HCT116 (cell line): ENCODE measurements around the gene RAB37. TPM values are rescaled to one million over a fixed set of nuclear protein-coding genes. Genes with fewer than 3 reads are reported as not detected.

Experiments
- ATAC-seq: fragments of 200-7000 bp; cut with Tn5 transposase; 2 replicates; pipeline ENCODE4 v1.9.1; 2020; ENCODE audit warnings: mild to moderate bottlenecking, moderate library complexity
- BruUV-seq: library from RNA; stranded (reverse); fragments of 400-500 nt; replicated peaks from 2 replicates; lab custom pipeline; 2021; lab: Mats Ljungman, UMichigan
- CTCF ChIA-PET: fragments of 300-600 bp; sonication (Branson Sonifier 250); formaldehyde crosslinking; loops from one replicate; lab custom pipeline; 2021; ENCODE audit warnings: antibody characterized with exemption; lab: Charles Lee
- POLR2A ChIA-PET: fragments of 300-600, 350-600 bp; sonication (Branson Sonifier 250); formaldehyde crosslinking; loops from one replicate; lab custom pipeline; 2021; ENCODE audit warnings: antibody characterized with exemption; lab: Charles Lee
- RAD21 ChIA-PET, 2 experiments: fragments of 300-600 bp; sonication (Branson Sonifier 250); formaldehyde crosslinking; loops; one replicate each; lab custom pipeline; 2023; ENCODE audit warnings: low total read pairs in 2 of 2; ENCODE audit not compliant: uncharacterized antibody in 2 of 2, unreplicated experiment in 2 of 2, low non-redundant PET in 1 of 2; lab: Charles Lee
- DNase-seq: peaks from one replicate; pipeline ENCODE4 v3.0.0-alpha.2; 2010; ENCODE audit warnings: low read depth, low spot score
- H2AFZ ChIP-seq: fragments of 200-600 bp; shearing (Covaris generic), sonication (generic); 2 replicates; pipeline ENCODE4 v1.6.1; 2017; ENCODE audit warnings: low read depth, mixed run types, mixed read lengths, antibody characterized with exemption, low read length; ENCODE audit not compliant: poor library complexity, severe bottlenecking
- H3K27ac ChIP-seq: 2 replicates; pipeline ENCODE4 v1.5.1; 2012; ENCODE audit warnings: low read depth, low read length
- H3K27me3 ChIP-seq: fragments of 200-600 bp; sonication (generic); 2 replicates; pipeline ENCODE4 v1.6.1; 2016; ENCODE audit warnings: mixed run types, low read length, mixed read lengths; ENCODE audit not compliant: insufficient read depth
- H3K36me3 ChIP-seq, 2 experiments: fragments of 200-500 bp in 1 of 2; fragments of 200-600 bp in 1 of 2; sonication (Bioruptor generic) in 1 of 2; sonication (generic) in 1 of 2; 2 replicates each; pipeline versions ENCODE4 v1.5.1 to v1.6.1; 2014 to 2016; ENCODE audit warnings: low read length in 2 of 2, inconsistent platforms in 1 of 2, mixed read lengths in 1 of 2, mixed run types in 1 of 2; ENCODE audit not compliant: insufficient read depth in 2 of 2, control insufficient read depth in 1 of 2
- H3K4me1 ChIP-seq, 2 experiments: fragments of 200-600 bp in 1 of 2; sonication (generic) in 1 of 2; 2 replicates each; pipeline versions ENCODE4 v1.5.1 to v1.6.1; 2012 to 2017; ENCODE audit warnings: low read length in 2 of 2, inconsistent platforms in 1 of 2, mild to moderate bottlenecking in 1 of 2, mixed read lengths in 1 of 2, mixed run types in 1 of 2, moderate library complexity in 1 of 2; ENCODE audit not compliant: insufficient read depth in 2 of 2, control insufficient read depth in 1 of 2
- H3K4me2 ChIP-seq: fragments of 200-600 bp; sonication (generic); 2 replicates; pipeline ENCODE4 v1.6.1; 2017; ENCODE audit warnings: mixed run types, low read length, mixed read lengths
- H3K4me3 ChIP-seq, 2 experiments: fragments of 200-600 bp in 1 of 2; sonication (generic) in 1 of 2; replicated peaks in 1 of 2; 2 replicates each; pipeline ENCODE4 v1.5.1; 2011 to 2016; ENCODE audit warnings: low read length in 2 of 2, control low read depth in 1 of 2, low read depth in 1 of 2, mild to moderate bottlenecking in 1 of 2, mixed read lengths in 1 of 2, mixed run types in 1 of 2
- H3K79me2 ChIP-seq: fragments of 200-600 bp; sonication (generic); 2 replicates; pipeline ENCODE4 v1.6.1; 2017; ENCODE audit warnings: mild to moderate bottlenecking, mixed run types, low read length, moderate library complexity, mixed read lengths; ENCODE audit not compliant: insufficient read depth
- H3K9ac ChIP-seq: fragments of 200-600 bp; sonication (generic); 2 replicates; pipeline ENCODE4 v1.6.1; 2016; ENCODE audit warnings: low read length, mixed read lengths
- H3K9me2 ChIP-seq: fragments of 200-600 bp; sonication (generic), shearing (Covaris generic); 2 replicates; pipeline ENCODE4 v1.6.1; 2017; ENCODE audit warnings: mixed run types, mild to moderate bottlenecking, moderate library complexity; ENCODE audit not compliant: insufficient read depth
- H3K9me3 ChIP-seq, 2 experiments: fragments of 200-500 bp in 1 of 2; fragments of 200-600 bp in 1 of 2; sonication (Bioruptor generic) in 1 of 2; sonication (generic) in 1 of 2; 2 replicates each; pipeline ENCODE4 v1.6.1; 2014 to 2017; ENCODE audit warnings: low read length in 2 of 2, mixed read lengths in 2 of 2, inconsistent platforms in 1 of 2, low read depth in 1 of 2, mild to moderate bottlenecking in 1 of 2, mixed run types in 1 of 2, moderate library complexity in 1 of 2; ENCODE audit not compliant: control insufficient read depth in 1 of 2, insufficient read depth in 1 of 2
- H4K20me1 ChIP-seq: fragments of 200-600 bp; sonication (generic), shearing (Covaris generic); 2 replicates; pipeline ENCODE4 v1.6.1; 2017; ENCODE audit warnings: mixed run types, mild to moderate bottlenecking, moderate library complexity; ENCODE audit not compliant: insufficient read depth
- CBX3 ChIP-seq: IDR thresholded peaks from 2 replicates; pipeline ENCODE4 v1.6.1; 2012; ENCODE audit warnings: low read depth
- CEBPB ChIP-seq: IDR thresholded peaks from 2 replicates; pipeline ENCODE4 v1.6.1; 2012; ENCODE audit warnings: low read depth
- CTCF ChIP-seq, 3 experiments: fragments of 200-600 bp in 1 of 3; sonication (generic) in 1 of 3; IDR thresholded peaks in 2 of 3; conservative IDR thresholded peaks in 1 of 3; 2 replicates each; pipeline ENCODE4 v1.5.1; 2012 to 2017; ENCODE audit warnings: low read depth in 2 of 3, low read length in 2 of 3, antibody characterized with exemption in 1 of 3, borderline replicate concordance in 1 of 3, control low read depth in 1 of 3, mild to moderate bottlenecking in 1 of 3, mixed read lengths in 1 of 3, mixed run types in 1 of 3, moderate library complexity in 1 of 3; ENCODE audit not compliant: insufficient read depth in 1 of 3
- ELF1 ChIP-seq: IDR thresholded peaks from 2 replicates; pipeline ENCODE4 v1.6.1; 2012; ENCODE audit warnings: low read depth, borderline replicate concordance
- EZH2phosphoT487 ChIP-seq: fragments of 200-600 bp; IDR thresholded peaks from 2 replicates; pipeline ENCODE4 v1.6.1; 2018; ENCODE audit warnings: antibody characterized with exemption, borderline replicate concordance
- POLR2A ChIP-seq: IDR thresholded peaks from 2 replicates; pipeline ENCODE4 v1.7.0; 2011; ENCODE audit warnings: borderline replicate concordance; ENCODE audit not compliant: insufficient read depth, insufficient read length; ENCODE audit errors: extremely low read depth
- POLR2AphosphoS5 ChIP-seq: IDR thresholded peaks from 2 replicates; pipeline ENCODE4 v1.6.1; 2011; ENCODE audit warnings: mild to moderate bottlenecking, low read depth, low read length, moderate library complexity
- YY1 ChIP-seq: IDR thresholded peaks from 2 replicates; pipeline ENCODE4 v1.6.1; 2011; ENCODE audit warnings: low read length, low read depth, moderate library complexity, mild to moderate bottlenecking; ENCODE audit not compliant: insufficient replicate concordance; ENCODE audit errors: extremely low read depth
- ZBTB33 ChIP-seq: IDR thresholded peaks from 2 replicates; pipeline ENCODE4 v1.6.1; 2011; ENCODE audit warnings: mild to moderate bottlenecking, low read length, moderate library complexity; ENCODE audit not compliant: insufficient replicate concordance; ENCODE audit errors: extremely low read depth
- ZFX ChIP-seq: fragments of 450-650 bp; IDR thresholded peaks from 2 replicates; pipeline ENCODE4 v1.6.1; 2017
- intact Hi-C: fragments of 100-400 bp; cut with micrococcal nuclease; formaldehyde crosslinking; loops from 2 replicates; pipeline ENCODE4 v1.10.0; 2022
- total RNA-seq: library from RNA; stranded (reverse); gene quantifications from one replicate; pipeline ENCODE4 v1.2.1, GENCODE V29; 2021; ENCODE audit not compliant: unreplicated experiment
- TF ChIP-seq, protein P1 (sequence below): IDR thresholded peaks from 2 replicates; pipeline ENCODE4 v1.6.1; 2012; ENCODE audit warnings: low read depth
- TF ChIP-seq, protein P2 (sequence below): IDR thresholded peaks from 2 replicates; pipeline ENCODE4 v1.6.1; 2012
- TF ChIP-seq, protein P3 (sequence below): IDR thresholded peaks from 2 replicates; pipeline ENCODE4 v1.6.1; 2012

Gene RAB37
- total RNA-seq, 1 experiment from 2014 or later = 8.2 TPM

DNA sequence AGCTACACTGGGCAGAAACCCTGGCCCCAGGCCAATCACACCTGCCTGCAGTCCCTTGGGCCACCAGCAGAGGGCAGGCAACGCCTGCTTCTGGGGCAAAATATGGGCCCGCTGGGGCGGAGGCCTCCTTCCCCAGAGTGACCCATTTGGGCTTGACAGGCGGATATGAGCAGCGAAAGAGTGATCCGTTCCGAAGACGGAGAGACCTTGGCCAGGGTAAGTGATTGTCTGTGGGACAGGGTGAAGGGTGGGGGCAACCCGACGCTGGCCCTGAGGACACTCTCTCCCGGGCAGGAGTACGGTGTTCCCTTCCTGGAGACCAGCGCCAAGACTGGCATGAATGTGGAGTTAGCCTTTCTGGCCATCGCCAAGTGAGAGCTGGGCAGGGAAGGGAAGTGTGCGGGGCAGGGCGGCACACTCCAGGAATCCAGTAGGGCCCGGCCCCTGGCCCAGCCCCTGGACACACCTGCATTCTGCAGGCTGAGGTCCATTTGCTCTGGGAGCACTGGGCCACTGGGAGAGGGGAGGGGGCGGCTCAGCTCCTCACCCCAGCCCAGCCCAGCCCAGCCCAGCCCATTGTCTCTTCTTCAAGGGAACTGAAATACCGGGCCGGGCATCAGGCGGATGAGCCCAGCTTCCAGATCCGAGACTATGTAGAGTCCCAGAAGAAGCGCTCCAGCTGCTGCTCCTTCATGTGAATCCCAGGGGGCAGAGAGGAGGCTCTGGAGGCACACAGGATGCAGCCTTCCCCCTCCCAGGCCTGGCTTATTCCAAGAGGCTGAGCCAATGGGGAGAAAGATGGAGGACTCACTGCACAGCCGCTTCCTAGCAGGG lies 7.9 kb downstream of the RAB37 start (continued):
- TF ChIP-seq, protein P1, sequence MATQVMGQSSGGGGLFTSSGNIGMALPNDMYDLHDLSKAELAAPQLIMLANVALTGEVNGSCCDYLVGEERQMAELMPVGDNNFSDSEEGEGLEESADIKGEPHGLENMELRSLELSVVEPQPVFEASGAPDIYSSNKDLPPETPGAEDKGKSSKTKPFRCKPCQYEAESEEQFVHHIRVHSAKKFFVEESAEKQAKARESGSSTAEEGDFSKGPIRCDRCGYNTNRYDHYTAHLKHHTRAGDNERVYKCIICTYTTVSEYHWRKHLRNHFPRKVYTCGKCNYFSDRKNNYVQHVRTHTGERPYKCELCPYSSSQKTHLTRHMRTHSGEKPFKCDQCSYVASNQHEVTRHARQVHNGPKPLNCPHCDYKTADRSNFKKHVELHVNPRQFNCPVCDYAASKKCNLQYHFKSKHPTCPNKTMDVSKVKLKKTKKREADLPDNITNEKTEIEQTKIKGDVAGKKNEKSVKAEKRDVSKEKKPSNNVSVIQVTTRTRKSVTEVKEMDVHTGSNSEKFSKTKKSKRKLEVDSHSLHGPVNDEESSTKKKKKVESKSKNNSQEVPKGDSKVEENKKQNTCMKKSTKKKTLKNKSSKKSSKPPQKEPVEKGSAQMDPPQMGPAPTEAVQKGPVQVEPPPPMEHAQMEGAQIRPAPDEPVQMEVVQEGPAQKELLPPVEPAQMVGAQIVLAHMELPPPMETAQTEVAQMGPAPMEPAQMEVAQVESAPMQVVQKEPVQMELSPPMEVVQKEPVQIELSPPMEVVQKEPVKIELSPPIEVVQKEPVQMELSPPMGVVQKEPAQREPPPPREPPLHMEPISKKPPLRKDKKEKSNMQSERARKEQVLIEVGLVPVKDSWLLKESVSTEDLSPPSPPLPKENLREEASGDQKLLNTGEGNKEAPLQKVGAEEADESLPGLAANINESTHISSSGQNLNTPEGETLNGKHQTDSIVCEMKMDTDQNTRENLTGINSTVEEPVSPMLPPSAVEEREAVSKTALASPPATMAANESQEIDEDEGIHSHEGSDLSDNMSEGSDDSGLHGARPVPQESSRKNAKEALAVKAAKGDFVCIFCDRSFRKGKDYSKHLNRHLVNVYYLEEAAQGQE = no peak
- TF ChIP-seq, protein P2, sequence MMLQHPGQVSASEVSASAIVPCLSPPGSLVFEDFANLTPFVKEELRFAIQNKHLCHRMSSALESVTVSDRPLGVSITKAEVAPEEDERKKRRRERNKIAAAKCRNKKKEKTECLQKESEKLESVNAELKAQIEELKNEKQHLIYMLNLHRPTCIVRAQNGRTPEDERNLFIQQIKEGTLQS = no peak

- CTCF ChIA-PET = interaction anchor here (0.6 to 4.5 kb wide), 19 partner anchors 9 to 683 kb away, joined by 3 to 55 read pairs (median 7); partner anchors contain the start of genes FDXR, GRIN2C, NAT9 and RAB37
- Histone ChIP-seq H3K36me3 (no peaks in the 10 kb centered on the region), H3K27ac (no peak overlapping the region), H3K27me3 (no peaks in the 10 kb centered on the region), H3K9me2 (no peaks in the 10 kb centered on the region), H3K9me3 (no peaks in the 10 kb centered on the region), H4K20me1 (no peaks in the 10 kb centered on the region), H2AFZ (no peak overlapping the region), H3K79me2 (peaks cover 21% of the 10 kb centered on the region), H3K4me3 (no peak overlapping the region), H3K9ac (no peak overlapping the region), H3K4me2 (no peak overlapping the region), H3K4me1 (peaks cover 24 to 35% of the 10 kb centered on the region in 2 experiments)
- RAD21 ChIA-PET = interaction anchor here (0.9 to 1.6 kb wide), 4 partner anchors 12 to 25 kb away, joined by 3 to 8 read pairs (median 6); no protein-coding TSS in a partner anchor
- DNase-seq (no peak), ATAC-seq (no peak)
- POLR2A ChIA-PET = interaction anchor here (0.8 to 1.3 kb wide), 5 partner anchors 9 to 117 kb away, joined by 3 to 4 read pairs (median 3); no protein-coding TSS in a partner anchor
- intact Hi-C loops = loop anchor here (2.0 kb wide), 1 partner anchor 119 kb away; no protein-coding TSS in a partner anchor
- no TSS peak for BruUV-seq
- TF ChIP-seq YY1 (no peak), ZBTB33 (no peak), CTCF (IDR thresholded peaks at IDR 0.05 in 2 of 3, conservative IDR thresholded peaks at IDR 0.05 in 1 of 3; ENCODE audit: borderline replicate concordance in 1 of 3, insufficient read depth in 1 of 3, low read depth in 2 of 3, low read length in 2 of 3) (no peak), POLR2AphosphoS5 (no peak), POLR2A (no peak), CEBPB (no peak), EZH2phosphoT487 (no peak), CBX3 (no peak), ZFX (no peak), ELF1 (no peak)
- TF ChIP-seq, protein P3, sequence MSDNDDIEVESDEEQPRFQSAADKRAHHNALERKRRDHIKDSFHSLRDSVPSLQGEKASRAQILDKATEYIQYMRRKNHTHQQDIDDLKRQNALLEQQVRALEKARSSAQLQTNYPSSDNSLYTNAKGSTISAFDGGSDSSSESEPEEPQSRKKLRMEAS = no peak
Measured at GRCh38 chr17:74745548-74746177, 8.6 kb downstream of the RAB37 start.
